K562 (cell line): ENCODE results near the gene PLIN5. TPM values are rescaled to one million over a fixed set of nuclear protein-coding genes. Genes with fewer than 3 reads are reported as not detected.

ENCODE experiments used
- CTCF ChIP-seq, 3 experiments: IDR thresholded peaks in 2 of 3; conservative IDR thresholded peaks in 1 of 3; 2 replicates each; pipeline ENCODE4 v1.5.1; 2011 to 2012; ENCODE audit warnings: low read length in 3 of 3, mild to moderate bottlenecking in 3 of 3, control low read depth in 2 of 3, improper control_type of control experiment in 1 of 3, inconsistent platforms in 1 of 3, low read depth in 1 of 3, mixed read lengths in 1 of 3, moderate library complexity in 1 of 3; ENCODE audit not compliant: insufficient read depth in 2 of 3
- DPF2 ChIP-seq: fragments of 450-650 bp; IDR thresholded peaks from 2 replicates; pipeline ENCODE4 v1.6.1; 2016
- HDAC1 ChIP-seq, 2 experiments: fragments of 450-650 bp; IDR thresholded peaks; 2 replicates each; pipeline ENCODE4 v1.6.1; 2016 to 2017; ENCODE audit warnings: inconsistent platforms in 1 of 2, mild to moderate bottlenecking in 1 of 2, moderate library complexity in 1 of 2
- MAZ ChIP-seq, 2 experiments: fragments of 450-650 bp in 1 of 2; sonication (generic) in 1 of 2; formaldehyde crosslinking; IDR thresholded peaks in 1 of 2; conservative IDR thresholded peaks in 1 of 2; 2 replicates each; pipeline versions ENCODE4 v1.4.0 to v1.5.0; 2020; ENCODE audit warnings: mild to moderate bottlenecking in 1 of 2, missing genetic modification reagents in 1 of 2
- MTA3 ChIP-seq: fragments of 450-650 bp; formaldehyde crosslinking; IDR thresholded peaks from 2 replicates; pipeline ENCODE4 v1.6.1; 2017; ENCODE audit warnings: mild to moderate bottlenecking, borderline replicate concordance
- RBM17 ChIP-seq: fragments of 200-400 bp; formaldehyde crosslinking; IDR thresholded peaks from 2 replicates; pipeline ENCODE4 v1.6.1; 2017; ENCODE audit warnings: low read depth, mild to moderate bottlenecking, low read length, borderline replicate concordance
- SFPQ ChIP-seq: fragments of 200-400 bp; formaldehyde crosslinking; IDR thresholded peaks from 2 replicates; pipeline ENCODE4 v1.6.1; 2017; ENCODE audit warnings: mild to moderate bottlenecking, low read depth, low read length, moderate library complexity
- TFAP4 ChIP-seq: sonication (generic); formaldehyde crosslinking; IDR thresholded peaks from 2 replicates; pipeline ENCODE4 v1.8.0; 2022; ENCODE audit warnings: missing genetic modification reagents, mild to moderate bottlenecking, moderate library complexity, borderline replicate concordance
- ZNF318 ChIP-seq, 2 experiments: fragments of 450-650 bp; IDR thresholded peaks; 2 replicates each; pipeline ENCODE4 v1.6.1; 2016; ENCODE audit warnings: mild to moderate bottlenecking in 2 of 2, borderline replicate concordance in 1 of 2, low read depth in 1 of 2, moderate library complexity in 1 of 2
- polyA plus RNA-seq, 8 experiments: library from polyadenylated mRNA; depleted of rRNA in 4 of 8; stranded (reverse) in 5 of 8; unstranded in 3 of 8; fragments of >200 nt; fragmentation: Nextera tagmentation in 2 of 8; fragmentation: Illumina TruSeq in 1 of 8; extraction: Ambion mirVana in 2 of 8; extraction: Trizol in 1 of 8; gene quantifications; 2 replicates each; pipeline versions ENCODE4 v1.2.1 to v1.2.3, GENCODE V29; 2011 to 2014; ENCODE audit warnings: inconsistent platforms in 1 of 8, missing spikeins in 1 of 8
- total RNA-seq, 7 experiments: library from RNA; depleted of rRNA in 6 of 7; stranded (reverse); fragments of >200 nt in 6 of 7; fragmentation: Illumina TruSeq in 2 of 7; extraction: Trizol in 2 of 7; gene quantifications; 2 replicates each; pipeline versions ENCODE4 v1.2.1 to v1.2.3, GENCODE V29; 2011 to 2021; ENCODE audit warnings: low replicate concordance in 1 of 7
- TF ChIP-seq, protein P1 (sequence below): sonication (generic); formaldehyde crosslinking; IDR thresholded peaks from 2 replicates; pipeline ENCODE4 v1.9.0; 2022; ENCODE audit warnings: mild to moderate bottlenecking, missing genetic modification reagents

The PLIN5 gene
- total and polyA plus RNA-seq, 9 of the 15 experiments (the other 6 are each of a cell fraction or from before 2014, with no cell fraction given), result 0.04 to 1.3 (median 0.50) TPM

DNA sequence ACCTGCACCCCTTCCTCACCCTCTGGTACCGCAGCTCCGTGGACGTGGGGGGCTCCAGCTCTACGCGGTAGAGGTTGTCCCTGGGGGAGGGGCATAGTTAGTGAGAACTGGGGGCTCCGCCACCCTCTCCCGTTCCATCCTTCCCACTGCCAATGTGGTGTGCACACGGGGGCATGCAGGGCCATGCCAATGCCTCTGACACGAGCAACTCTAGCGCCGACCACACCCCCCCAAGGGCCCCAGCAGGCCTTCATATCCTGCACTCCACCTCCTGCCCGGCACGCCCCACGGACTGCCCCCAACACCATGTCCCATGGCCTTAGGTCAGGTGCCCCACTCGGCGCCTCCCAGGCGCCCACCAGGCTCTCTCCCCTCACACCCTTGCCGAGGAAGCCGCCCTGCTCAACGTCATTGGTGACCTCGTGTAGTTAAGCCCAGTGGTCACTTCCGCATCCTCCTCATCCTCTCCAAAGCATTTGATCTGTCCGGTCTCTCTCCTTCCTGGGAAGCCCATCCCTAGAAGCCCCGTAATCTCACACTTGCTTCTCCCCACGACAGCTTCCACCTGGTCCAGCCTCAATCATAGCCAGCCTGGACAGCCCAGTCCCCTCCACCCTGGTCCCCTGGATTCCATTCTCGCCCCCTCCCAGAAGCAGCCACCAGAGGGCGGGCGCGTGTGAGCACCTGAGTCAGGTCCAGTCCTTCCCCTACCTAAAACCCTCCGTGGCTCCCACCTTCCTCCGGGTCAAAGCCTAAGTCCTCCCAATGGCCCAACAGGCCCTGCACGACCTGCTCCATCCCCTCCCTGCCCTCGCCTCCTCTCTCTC is 22.3 kb upstream of the PLIN5 start (continued):
- TF ChIP-seq HDAC1 (IDR thresholded peaks at IDR 0.05) (peak; percentile 57 to 74; a peak in 2 of 4 replicates), DPF2 (0 out of 2 replicates have a peak, but pooled peaks have one; percentile 47), MAZ (CRISPR knock-in tag; conservative IDR thresholded peaks at IDR 0.05 in 1 of 2, IDR thresholded peaks at IDR 0.05 in 1 of 2) (peak in 1 of 2 experiments; percentile 1; a peak in 1 of 4 replicates), ZNF318 (IDR thresholded peaks at IDR 0.05; ENCODE audit: borderline replicate concordance in 1 of 2, low read depth in 1 of 2) (0 out of 4 replicates have a peak, but pooled peaks of 1 of the 2 experiments have one; percentile 24), SFPQ (no peak), CTCF (IDR thresholded peaks at IDR 0.05 in 2 of 3, conservative IDR thresholded peaks at IDR 0.05 in 1 of 3; ENCODE audit: insufficient read depth in 2 of 3, low read depth in 1 of 3, low read length in 3 of 3) (peak; percentile 73 to 92 (median 84)), TFAP4 (CRISPR knock-in tag) (0 out of 2 replicates have a peak, but pooled peaks have one; percentile 12), RBM17 (no peak), MTA3 (0 out of 2 replicates have a peak, but pooled peaks have one; percentile 36)
- TF ChIP-seq, protein P1, sequence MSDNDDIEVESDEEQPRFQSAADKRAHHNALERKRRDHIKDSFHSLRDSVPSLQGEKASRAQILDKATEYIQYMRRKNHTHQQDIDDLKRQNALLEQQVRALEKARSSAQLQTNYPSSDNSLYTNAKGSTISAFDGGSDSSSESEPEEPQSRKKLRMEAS (CRISPR knock-in tag), result peak; percentile 57
